Measurements from ENCODE around the gene FBLN1.
"Not testable (repeated sequence)": the region's sequence is repeated elsewhere in the genome, so short reads cannot be mapped to it uniquely, and the experiment has no call there.

FBLN1 gene

GRCh38 chr22:45527456-45527855 lies 24.8 kb downstream of the FBLN1 start:
- DNase-seq (ENCODE audit: low read depth in 2 of 2) = no peak

- DNase-seq (ENCODE audit: low read depth in 2 of 2) = no peak
These were observed 25.4 kb downstream of the FBLN1 start for GRCh38 chr22:45528046-45528445.

- no peak for DNase-seq (ENCODE audit: low read depth in 2 of 2)
These were observed 26.4 kb downstream of the FBLN1 start for GRCh38 chr22:45529105-45529504.

- no peak for DNase-seq (ENCODE audit: low read depth in 2 of 2)
These were observed 27.4 kb downstream of the FBLN1 start for GRCh38 chr22:45529971-45530575.

GRCh38 chr22:45531441-45532234 lies 29.0 kb downstream of the FBLN1 start:
- no peak for DNase-seq (ENCODE audit: low read depth in 2 of 2)

GRCh38 chr22:45532235-45532631 lies 29.6 kb downstream of the FBLN1 start:
- DNase-seq (ENCODE audit: low read depth in 2 of 2) = no peak

- DNase-seq (ENCODE audit: low read depth in 2 of 2) = no peak
These were observed 31.0 kb downstream of the FBLN1 start for GRCh38 chr22:45533703-45534102.

GRCh38 chr22:45534339-45535192 lies 31.9 kb downstream of the FBLN1 start:
- no peak for DNase-seq (ENCODE audit: low read depth in 2 of 2)

- DNase-seq (ENCODE audit: low read depth in 2 of 2) = no peak
These were observed 32.6 kb downstream of the FBLN1 start for GRCh38 chr22:45535290-45535689.

- DNase-seq (ENCODE audit: low read depth in 2 of 2) = not testable (repeated sequence)
These were observed 33.2 kb downstream of the FBLN1 start for GRCh38 chr22:45535835-45536234.

- no peak for DNase-seq (ENCODE audit: low read depth in 2 of 2)
These were observed 35.1 kb downstream of the FBLN1 start for GRCh38 chr22:45537734-45538181.

GRCh38 chr22:45538281-45538680 lies 35.6 kb downstream of the FBLN1 start:
- DNase-seq (ENCODE audit: low read depth in 2 of 2) = no peak

GRCh38 chr22:45540122-45540521 lies 37.4 kb downstream of the FBLN1 start:
- DNase-seq (ENCODE audit: low read depth in 2 of 2) = no peak

GRCh38 chr22:45541382-45541979 lies 38.8 kb downstream of the FBLN1 start:
- no peak for DNase-seq (ENCODE audit: low read depth in 2 of 2)

GRCh38 chr22:45542001-45542520 lies 39.4 kb downstream of the FBLN1 start:
- DNase-seq (ENCODE audit: low read depth in 2 of 2) = no peak

GRCh38 chr22:45542736-45543135 lies 40.1 kb downstream of the FBLN1 start:
- DNase-seq (ENCODE audit: low read depth in 2 of 2) = not testable (repeated sequence)

- DNase-seq (ENCODE audit: low read depth in 2 of 2) = no peak
These were observed 40.6 kb downstream of the FBLN1 start for GRCh38 chr22:45543243-45543642.

GRCh38 chr22:45544588-45545170 lies 42.0 kb downstream of the FBLN1 start:
- no peak for DNase-seq (ENCODE audit: low read depth in 2 of 2)

GRCh38 chr22:45546333-45547015 lies 43.8 kb downstream of the FBLN1 start:
- no peak for DNase-seq (ENCODE audit: low read depth in 2 of 2)

- DNase-seq (ENCODE audit: low read depth in 2 of 2) = no peak
These were observed 44.3 kb downstream of the FBLN1 start for GRCh38 chr22:45547016-45547345.

- DNase-seq (ENCODE audit: low read depth in 2 of 2) = no peak
These were observed 45.0 kb downstream of the FBLN1 start for GRCh38 chr22:45547731-45548130.

Measured in stimulated activated CD8-positive, alpha-beta memory T cell treated with anti-CD3 and anti-CD28 coated beads, Interleukin-7, amount 100 ng/mL, for 4 hours (primary cell).